Activated CD8-positive, alpha-beta memory T cell treated with anti-CD3 and anti-CD28 coated beads for 1 hour (primary cell): Measurements from ENCODE around the gene PLPPR2.
A peak's percentile ranks its signal among the peaks of the same experiment; 100 is the strongest.
"Not testable (repeated sequence)": the region's sequence is repeated elsewhere in the genome, so short reads cannot be mapped to it uniquely, and the experiment has no call there.

Experiments
- DNase-seq, 2 donors: peaks; one replicate each; pipeline ENCODE4 v3.0.0-alpha.2; 2020; ENCODE audit warnings: low read depth in 1 of 2; ENCODE audit errors: extremely low read depth in 1 of 2

Gene PLPPR2

DNA sequence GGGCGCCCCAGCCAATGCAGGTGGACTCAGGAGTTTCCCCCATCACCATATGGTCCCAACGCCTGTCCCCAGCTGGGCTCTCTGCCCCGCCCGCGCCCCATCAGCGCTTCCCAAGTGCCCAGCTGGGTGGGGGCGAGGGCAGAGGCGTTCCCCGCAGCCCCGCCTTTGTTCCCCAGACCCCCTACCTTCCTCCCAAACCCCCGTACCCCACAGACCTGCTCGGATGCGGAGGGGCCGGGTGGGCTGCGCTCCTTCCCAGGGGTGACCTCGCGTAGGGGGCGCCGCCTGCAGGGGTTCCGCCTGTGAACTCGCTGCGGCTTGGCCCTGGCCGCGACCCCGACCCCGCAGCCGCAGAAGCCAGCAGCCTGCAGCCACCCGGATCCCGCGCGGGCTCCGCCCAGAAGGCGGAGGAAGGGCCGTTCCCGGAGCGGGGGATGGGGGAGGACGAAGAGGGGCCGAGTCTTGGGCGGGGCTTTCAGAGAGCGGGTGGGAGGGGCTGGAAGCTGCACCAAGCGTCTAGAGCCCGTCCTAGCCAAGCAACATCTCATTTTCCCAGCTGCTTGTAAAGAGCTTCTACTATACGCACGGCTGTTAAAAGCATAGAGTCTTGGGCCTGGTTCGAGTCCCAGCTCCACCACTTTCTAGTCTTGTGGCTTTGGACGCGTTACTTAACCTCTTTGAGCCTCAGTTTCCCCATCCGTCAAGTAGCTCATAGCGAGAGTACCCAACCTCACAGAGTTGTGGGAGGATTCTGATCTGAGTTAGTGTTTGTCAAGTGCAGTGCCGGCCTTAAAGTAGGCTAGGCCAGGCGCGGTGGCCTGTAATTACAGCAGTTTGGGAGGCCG is 15.8 kb upstream of the PLPPR2 start, which contains the start of gene RAB3D:
Gene RAB3D (minus strand): TSS at position 404 of the 845 bp plus-strand sequence. CDS start 2,258 bp downstream, outside the sequence.
- DNase-seq = peak; percentile 24 to 61

DNA sequence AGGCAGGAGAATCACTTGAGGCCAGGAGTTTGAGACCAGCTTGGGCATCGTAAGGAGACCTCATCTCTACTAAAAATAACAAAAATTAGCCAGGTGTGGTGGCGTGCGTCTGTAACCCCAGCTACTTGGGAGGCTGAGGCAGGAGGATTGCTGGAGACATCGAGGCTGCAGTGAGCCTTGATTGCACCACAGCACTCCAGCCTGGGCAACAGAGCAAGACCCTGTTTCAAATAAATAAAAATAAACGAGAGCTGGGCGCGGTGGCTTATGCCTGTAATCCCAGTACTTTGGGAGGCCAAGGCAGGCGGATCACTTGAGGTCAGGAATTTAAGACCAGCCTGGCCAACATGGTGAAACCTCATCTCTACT is 15.1 kb upstream of the PLPPR2 start:
- not testable (repeated sequence) for DNase-seq

DNA sequence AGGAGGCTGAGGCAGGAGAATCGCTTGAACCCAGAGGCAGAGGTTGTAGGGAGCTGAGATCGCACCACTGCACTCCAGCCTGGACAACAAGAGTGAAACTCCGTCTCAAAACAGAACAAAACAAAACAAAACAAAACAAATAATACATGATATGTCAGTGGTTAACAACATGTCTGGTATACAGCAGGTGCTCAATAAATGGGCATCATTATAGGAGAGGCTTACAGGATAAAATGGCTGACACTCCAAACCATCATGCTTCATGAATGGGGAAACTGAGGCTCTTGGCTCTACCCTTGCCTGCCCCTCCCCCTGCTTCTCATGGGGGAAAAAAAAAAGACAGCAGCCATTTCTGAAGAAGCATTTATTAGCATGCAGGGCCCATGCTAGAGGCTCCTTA is 12.8 kb upstream of the PLPPR2 start:
- no peak for DNase-seq

DNA sequence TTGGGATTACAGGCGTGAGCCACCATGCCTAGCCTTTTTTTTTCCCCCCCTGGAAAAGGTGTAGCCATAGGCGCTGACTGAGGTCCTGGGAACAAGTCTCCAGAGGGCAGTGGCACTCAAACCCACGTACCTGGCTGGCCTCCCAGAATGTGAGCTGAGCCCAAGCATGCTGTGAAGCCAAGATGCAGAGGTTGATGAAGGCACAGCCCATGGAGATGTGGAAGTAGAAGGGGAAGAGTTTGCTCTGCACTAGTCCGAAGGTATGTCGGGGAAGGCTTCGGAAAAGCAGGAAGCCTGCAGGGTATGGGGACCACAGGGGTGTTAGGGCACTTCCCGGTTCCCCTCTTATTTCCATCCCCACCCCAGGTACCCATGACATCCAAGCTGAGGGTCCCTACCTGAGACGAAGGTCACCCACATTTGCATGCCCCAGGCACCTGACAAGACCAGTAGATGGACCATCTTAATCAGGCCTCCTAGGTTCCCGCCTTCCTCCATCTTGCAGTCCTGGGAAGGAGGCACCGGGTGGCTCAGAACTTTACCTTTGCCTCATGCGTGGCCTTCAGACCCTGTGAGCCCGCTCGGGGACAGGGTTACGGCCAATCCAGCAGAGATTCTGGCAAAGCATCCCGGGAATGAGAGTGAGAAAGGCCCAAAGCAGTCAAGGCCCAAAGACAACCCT is 10.0 kb upstream of the PLPPR2 start:
- DNase-seq = no peak

DNA sequence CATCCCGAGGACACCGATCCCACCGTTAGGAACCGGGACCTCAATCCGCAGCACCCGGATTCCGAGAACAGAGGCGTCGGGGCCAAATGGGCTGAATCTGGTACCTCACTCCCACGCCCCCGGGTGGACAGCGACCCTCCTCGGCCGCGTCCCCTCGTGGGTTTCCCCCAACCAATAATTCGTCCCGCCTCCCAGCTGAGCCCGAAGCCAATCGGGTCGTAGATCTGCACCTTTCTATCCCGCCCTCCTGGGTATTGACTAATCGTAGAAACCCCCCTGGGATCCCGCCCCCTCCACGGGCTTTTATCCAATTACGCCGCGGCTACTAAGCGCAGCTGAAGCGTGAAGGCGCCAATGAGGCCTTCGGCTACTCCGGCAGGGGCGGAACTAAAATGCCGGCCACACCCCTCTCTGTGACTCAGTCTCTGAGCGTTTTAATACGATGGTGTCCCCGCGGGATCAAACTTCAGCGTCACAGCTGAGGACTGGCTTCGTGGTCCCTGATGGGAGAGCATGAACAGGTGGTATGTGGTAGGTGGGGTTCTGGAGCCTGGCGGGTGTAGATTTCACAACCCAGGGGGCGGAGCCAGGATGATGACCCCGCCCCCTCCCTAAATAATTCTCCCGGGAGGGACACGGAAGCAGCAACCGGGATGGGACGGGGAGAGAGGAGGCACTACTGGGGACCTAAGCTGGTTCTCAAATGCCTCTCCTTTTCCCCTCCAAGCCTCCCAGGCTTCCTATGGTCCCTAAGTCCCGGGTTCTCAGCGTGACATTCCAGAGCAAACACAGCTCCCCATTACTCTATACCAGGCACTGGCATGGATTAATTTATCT is 8.9 kb upstream of the PLPPR2 start, which contains the start of the genes CCDC159 and TMEM205:
Gene CCDC159 (plus strand): TSS at position 416 of the 837 bp plus-strand sequence. CDS start 88 bp downstream, at position 504.
Gene TMEM205 (minus strand): TSS at position 165 of the 837 bp plus-strand sequence. CDS start 649 bp downstream, outside the sequence.
- DNase-seq = peak; percentile 95 to 99

DNA sequence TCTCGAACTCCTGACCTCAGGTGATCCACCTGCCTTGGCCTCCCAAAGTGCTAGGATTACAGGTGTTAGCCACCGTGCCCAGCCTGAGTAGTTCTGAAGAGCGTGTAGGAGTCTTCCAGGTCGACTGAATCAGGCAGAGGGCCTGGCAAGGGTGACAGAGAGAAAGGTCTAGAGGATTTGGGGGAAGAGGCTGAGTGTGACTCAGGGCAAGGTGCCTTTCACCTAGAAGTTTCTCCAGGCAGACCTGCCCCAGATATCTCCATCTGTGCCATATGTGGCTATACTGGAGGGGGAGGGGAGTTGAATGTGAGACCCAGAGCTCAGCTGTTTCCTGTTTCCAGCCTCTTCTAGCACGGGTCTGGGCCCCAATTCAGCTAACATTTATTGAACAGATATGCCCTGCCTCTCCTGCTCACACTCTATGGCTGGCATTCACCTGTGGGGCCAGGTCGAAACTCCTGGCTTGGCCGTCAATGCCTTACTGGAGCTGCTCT is 7.6 kb upstream of the PLPPR2 start:
- no peak for DNase-seq

- DNase-seq = no peak
Measured at GRCh38 chr19:11349171-11349570, 6.1 kb upstream of the PLPPR2 start.

DNA sequence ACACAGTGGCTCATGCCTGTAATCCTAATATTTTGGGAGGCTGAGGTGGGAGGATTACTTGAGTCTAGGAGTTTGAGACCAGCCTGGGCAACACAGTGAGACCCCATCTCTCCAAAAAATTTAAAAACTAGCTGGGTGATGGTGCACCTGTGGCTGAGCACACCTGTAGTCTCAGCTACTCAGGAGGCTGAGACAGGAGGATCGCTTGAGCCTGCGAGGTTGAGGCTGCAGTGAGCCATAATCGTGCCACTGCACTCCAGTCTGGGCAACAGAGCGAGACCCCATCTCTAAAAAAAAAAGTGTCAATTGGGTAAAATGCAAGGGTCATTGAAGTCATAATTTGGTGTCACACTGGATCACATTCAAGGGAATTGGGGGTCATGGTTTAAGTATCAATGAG is 1.1 kb upstream of the PLPPR2 start:
- not testable (repeated sequence) for DNase-seq

GRCh38 chr19:11356074-11356397 is 804 bp downstream of the PLPPR2 start:
- DNase-seq = no peak

DNA sequence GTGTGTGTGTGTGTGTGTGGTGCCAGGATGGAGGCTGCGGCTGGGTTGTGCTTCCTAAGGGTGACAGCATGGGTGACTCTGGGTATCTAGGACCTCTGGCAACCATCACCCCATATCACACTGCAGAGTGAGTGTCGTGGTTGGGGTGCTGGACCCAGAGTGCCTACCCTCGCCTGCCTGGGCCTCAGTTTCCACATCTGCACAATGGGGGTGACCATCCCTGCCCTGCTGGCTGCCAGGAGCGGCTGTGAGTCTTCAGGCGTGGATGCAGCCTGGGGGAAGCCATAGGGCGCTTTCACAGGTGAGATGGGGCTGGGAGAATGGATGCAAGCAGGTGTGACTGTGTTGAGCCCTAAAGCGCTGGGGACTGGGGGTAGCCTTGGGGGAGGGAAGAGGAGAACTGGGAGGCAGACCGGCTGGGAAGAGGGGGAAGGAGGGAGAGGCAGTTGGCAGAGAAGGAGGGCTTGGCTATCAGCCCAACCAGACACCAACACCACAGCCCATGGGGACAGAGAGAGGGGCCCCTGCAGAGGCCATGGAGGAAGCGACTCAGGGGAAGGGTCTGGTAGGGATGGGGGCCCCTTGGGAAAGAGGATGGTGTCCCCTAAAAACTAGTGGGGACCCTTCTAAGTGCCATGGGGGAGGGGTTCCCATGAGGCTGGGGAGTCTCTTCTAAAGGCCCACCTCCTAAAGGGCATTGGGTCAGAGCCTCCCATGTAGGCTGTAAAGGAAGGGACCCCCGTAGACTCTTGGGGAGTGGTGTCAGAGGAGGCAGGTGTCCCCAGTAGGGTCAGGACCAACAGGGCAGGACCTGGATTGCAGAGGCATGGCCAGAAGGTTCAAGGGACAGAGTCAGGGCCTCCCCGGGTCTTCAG is 1.7 kb downstream of the PLPPR2 start:
- no peak for DNase-seq

- DNase-seq = no peak
Measured at GRCh38 chr19:11359421-11359820, 4.2 kb downstream of the PLPPR2 start.

- DNase-seq = no peak
Measured at GRCh38 chr19:11361037-11361770, 6.0 kb downstream of the PLPPR2 start.

DNA sequence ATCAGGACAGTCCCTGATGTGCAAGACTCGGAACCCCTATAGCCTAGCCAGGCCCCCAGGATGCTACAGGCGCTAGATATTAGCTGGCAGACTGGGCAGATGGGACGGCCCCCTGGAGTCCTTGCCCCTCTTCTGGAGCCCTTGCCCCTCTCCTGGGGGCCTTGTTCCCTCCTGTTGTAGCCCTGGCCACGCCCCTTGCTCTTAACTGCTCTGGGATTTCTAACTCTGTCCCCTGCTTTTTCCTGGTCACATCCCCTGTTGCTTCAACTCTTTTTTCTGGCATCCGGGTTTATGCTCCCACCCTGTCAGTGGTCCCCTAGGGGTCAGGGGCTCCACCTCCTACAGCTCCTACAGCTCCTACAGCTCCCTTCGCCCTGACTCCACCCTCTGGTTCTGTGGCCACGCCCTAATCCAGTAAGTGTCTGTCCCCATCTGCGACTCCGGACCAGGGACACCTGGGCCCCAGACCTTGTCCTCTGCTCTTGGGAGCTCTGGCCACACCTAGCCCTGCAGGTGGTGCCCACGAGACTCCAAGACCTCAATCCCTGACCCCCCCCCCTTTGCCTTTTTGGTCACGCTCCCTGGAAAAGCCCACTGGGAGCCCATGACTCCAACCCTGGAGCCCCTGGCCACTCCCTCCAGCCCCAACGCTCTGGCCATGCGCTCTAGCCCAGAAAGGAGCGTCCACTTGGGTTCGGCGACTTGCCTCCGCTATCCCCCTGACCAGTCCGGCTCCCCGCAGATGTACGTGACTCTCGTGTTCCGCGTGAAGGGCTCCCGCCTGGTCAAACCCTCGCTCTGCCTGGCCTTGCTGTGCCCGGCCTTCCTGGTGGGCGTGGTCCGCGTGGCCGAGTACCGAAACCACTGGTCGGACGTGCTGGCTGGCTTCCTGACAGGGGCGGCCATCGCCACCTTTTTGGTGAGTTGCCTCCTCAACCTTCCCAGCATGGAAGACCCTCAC is 6.8 kb downstream of the PLPPR2 start:
- no peak for DNase-seq

- no peak for DNase-seq
Measured at GRCh38 chr19:11363881-11364280, 8.6 kb downstream of the PLPPR2 start.

GRCh38 chr19:11364296-11364904 is 9.2 kb downstream of the PLPPR2 start:
- no peak for DNase-seq

GRCh38 chr19:11364935-11365334 is 9.7 kb downstream of the PLPPR2 start:
- no peak for DNase-seq

- no peak for DNase-seq
Measured at GRCh38 chr19:11365557-11366117, 10.4 kb downstream of the PLPPR2 start.
